ENCODE results near the gene EID3.

The EID3 gene

DNA sequence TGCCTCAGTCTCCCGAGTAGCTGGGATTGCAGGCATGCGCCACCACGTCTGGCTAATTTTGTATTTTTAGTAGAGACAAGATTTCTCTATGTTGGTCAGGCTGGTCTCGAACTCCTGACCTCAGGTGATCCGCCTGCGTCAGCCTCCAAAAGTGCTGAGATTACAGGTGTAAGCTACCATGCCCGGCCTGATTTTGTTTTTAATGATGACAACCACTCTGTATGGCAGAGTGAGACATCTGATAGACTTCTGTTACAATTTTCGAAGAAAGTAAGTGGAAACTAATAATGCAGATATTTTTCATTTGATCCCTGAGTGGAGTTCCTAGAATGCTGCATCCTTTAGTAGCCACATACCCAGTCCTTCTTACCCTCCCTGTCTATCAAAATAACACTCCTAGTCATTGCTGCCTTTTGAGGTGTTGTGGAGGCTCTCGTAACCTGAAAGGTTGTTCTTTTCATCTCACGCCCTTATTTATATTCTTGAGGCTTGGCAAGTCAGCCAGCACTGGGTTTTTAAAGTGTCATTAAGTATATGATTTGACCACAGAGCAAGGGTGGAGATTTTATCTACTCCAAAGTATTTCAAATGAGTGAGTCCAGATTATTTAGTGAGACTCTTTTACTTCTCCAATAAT lies 5.9 kb upstream of the EID3 start:
- peaks cover 53% of the 10 kb centered on the region for H3K4me1 Mint-ChIP-seq
- H3K4me3 Mint-ChIP-seq: no peak overlapping the region
- no peaks in the 10 kb centered on the region for H3K9me3 Mint-ChIP-seq
- H3K36me3 Mint-ChIP-seq: peaks cover 18% of the 10 kb centered on the region
- H3K27me3 Mint-ChIP-seq: no peaks in the 10 kb centered on the region
- peak overlapping the region; percentile 12 for H3K27ac Mint-ChIP-seq

DNA sequence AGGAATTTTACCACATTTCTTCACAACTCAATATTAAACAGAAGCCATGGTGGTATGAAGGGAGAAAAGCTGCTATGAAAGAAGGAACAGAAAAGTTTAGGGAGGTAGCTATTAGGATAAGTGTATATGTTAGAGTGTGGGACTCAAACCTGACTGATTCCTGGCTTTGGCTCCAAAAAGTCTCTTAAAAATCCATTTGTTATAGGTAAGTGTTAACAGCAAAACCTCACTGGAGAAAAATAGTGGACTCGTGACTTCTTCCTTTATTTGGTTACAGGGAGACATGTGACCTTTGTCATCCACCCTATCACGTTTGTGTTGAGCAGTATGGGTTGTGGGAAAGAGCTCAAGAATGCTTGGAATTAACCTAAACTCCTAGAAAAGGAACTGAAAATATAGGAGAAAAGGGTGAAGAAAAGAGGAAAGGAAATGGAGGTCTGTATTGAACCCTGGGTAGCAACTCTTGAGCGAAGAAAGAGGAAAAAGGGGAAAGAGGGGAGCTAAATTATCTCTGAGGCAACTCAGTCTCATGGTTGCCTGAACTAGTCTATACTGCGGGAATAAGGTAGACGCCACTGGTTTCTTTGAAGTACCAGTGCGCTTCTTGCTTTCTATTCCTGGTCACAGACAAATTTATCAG lies 3.6 kb upstream of the EID3 start:
- H3K4me3 Mint-ChIP-seq: no peak overlapping the region
- no peaks in the 10 kb centered on the region for H3K9me3 Mint-ChIP-seq
- H3K4me1 Mint-ChIP-seq: peaks cover 61% of the 10 kb centered on the region
- H3K27ac Mint-ChIP-seq: no peak overlapping the region
- peaks cover 22% of the 10 kb centered on the region for H3K36me3 Mint-ChIP-seq
- no peaks in the 10 kb centered on the region for H3K27me3 Mint-ChIP-seq

DNA sequence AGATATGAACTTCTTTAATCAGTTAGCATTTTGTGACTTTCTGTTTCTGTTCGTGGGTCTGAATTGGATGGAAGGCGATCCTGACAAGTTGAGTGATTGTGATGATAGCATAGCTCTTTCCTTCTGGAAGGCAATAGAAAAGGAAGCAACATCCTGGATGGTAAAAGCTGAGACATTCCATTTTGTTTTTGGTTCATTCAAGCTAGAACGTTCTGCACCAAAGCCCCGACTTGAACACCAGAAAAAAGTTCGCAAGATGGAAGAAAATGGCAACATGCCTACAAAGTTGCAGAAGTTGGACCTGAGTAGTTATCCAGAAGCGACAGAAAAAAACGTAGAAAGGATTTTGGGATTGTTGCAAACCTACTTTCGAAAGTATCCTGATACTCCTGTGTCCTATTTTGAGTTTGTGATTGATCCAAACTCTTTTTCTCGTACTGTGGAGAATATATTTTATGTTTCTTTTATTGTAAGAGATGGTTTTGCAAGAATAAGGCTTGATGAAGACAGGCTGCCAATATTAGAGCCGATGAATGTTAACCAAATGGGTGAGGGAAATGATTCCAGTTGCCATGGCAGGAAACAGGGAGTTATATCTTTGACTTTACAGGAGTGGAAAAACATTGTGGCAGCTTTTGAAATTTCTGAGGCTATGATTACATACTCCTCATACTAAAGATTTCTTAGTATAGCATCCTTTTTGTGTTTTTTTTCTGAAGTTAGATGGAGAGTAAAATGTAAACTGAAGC lies 896 bp downstream of the EID3 start:
- Mint-ChIP-seq H3K27ac (peak overlapping the region; percentile 97), H3K4me3 (peak overlapping the region; percentile 92), H3K36me3 (peaks cover 17% of the 10 kb centered on the region), H3K9me3 (no peaks in the 10 kb centered on the region), H3K27me3 (no peaks in the 10 kb centered on the region), H3K4me1 (peaks cover 74% of the 10 kb centered on the region)

DNA sequence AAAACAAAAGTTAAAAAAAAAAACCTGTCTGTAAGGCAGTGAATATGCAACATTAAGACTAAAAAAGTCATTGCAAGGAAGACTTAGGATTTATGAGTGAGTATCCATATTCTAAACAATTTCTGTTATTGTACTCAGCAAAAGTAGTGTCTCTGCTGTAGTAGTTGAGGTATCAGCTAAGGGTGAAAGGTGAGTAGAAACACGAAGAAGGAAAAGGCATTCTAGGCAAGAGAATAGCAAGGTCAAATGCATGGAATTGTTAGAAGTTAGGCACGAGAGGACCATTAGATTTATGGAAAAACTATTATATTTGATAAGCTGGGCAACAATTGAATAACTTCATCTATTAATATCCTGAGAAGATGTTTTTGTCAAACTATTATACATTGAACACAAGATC lies 1.8 kb downstream of the EID3 start:
- no peak overlapping the region for H3K27ac Mint-ChIP-seq

DNA sequence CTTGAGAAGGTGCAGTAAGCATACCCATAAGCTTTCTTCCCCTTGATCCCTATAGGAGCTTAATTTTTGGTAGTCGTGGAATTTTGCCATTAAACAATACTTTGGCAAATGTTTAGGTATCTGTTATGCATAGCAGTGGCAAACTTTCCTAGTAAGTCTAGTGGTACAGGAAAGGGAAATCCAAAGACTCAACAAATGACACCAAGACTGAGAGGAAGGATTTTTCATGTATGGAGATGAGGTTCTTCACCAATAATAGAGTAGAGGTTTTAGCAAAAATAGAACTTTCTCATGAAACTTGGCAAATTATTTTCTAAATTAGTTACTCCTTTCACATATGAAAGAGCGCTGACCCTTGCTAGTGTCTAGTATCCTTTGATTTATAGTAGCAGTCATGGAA lies 2.8 kb downstream of the EID3 start:
- Mint-ChIP-seq H3K9me3 (no peaks in the 10 kb centered on the region), H3K4me1 (peaks cover 69% of the 10 kb centered on the region), H3K36me3 (peaks cover 17% of the 10 kb centered on the region), H3K4me3 (no peak overlapping the region), H3K27ac (no peak overlapping the region), H3K27me3 (no peaks in the 10 kb centered on the region)

More for the DNA sequence above, 1.8 kb downstream of the EID3 start:
- peak overlapping the region; percentile 92 for H3K4me3 Mint-ChIP-seq
- peaks cover 17% of the 10 kb centered on the region for H3K36me3 Mint-ChIP-seq
- H3K4me1 Mint-ChIP-seq: peaks cover 73% of the 10 kb centered on the region
- H3K27me3 Mint-ChIP-seq: no peaks in the 10 kb centered on the region
- H3K9me3 Mint-ChIP-seq: no peaks in the 10 kb centered on the region

DNA sequence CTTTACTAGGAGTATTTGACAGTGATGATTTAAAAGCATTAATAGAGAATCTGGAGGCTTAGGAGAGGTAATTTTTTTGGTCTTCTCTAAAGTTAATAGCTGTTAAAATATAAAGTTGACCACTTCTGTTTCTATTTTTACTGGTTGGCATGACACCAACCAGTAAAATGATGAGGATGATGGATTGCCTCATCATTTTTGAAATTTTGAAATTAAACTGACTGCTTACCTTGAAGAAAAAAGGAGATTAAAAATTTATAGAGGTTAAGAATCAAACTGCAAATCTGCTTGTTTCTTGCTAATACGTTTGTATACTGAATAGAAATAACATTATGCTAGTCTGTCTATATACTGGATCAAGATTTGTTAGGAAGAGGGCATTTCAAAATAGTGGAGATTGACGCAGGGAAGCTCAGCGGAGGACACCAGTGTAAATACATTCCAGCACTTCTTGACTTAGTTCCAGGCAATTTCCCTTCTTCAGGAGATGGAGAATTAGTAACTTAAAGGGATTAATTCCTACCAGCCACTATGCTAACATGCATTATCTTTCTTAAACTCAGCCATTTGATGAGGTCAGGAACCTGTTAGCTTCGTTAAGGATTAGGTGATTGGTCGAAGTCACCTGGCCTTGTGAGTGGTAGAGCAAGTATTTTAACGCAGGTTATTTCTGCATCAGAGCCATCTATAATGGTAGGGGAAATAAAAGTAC lies 3.6 kb downstream of the EID3 start:
- H3K36me3 Mint-ChIP-seq: peaks cover 18% of the 10 kb centered on the region
- no peaks in the 10 kb centered on the region for H3K27me3 Mint-ChIP-seq
- no peaks in the 10 kb centered on the region for H3K9me3 Mint-ChIP-seq
- H3K4me1 Mint-ChIP-seq: peaks cover 62% of the 10 kb centered on the region
- H3K27ac Mint-ChIP-seq: no peak overlapping the region
- H3K4me3 Mint-ChIP-seq: no peak overlapping the region

DNA sequence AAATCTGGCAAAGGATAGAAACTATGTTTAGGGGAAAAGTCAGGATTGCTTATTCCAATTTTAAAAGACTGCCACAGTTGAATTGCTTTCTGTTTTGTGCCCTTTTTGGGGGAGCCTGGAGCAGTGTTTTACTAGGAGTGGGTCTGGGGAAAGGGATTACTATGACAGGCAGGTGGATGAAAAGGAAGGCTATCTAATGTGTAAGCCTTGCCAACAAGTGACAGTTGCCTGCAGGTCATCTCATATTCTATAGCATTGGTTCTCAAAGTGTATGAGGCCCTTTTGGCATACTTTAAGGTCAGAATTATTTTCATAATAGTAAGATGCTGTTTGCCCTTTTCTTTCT lies 4.1 kb downstream of the EID3 start:
- Mint-ChIP-seq H3K9me3 (no peaks in the 10 kb centered on the region), H3K4me1 (peaks cover 60% of the 10 kb centered on the region), H3K27ac (no peak overlapping the region), H3K36me3 (peaks cover 19% of the 10 kb centered on the region), H3K4me3 (no peak overlapping the region), H3K27me3 (no peaks in the 10 kb centered on the region)

DNA sequence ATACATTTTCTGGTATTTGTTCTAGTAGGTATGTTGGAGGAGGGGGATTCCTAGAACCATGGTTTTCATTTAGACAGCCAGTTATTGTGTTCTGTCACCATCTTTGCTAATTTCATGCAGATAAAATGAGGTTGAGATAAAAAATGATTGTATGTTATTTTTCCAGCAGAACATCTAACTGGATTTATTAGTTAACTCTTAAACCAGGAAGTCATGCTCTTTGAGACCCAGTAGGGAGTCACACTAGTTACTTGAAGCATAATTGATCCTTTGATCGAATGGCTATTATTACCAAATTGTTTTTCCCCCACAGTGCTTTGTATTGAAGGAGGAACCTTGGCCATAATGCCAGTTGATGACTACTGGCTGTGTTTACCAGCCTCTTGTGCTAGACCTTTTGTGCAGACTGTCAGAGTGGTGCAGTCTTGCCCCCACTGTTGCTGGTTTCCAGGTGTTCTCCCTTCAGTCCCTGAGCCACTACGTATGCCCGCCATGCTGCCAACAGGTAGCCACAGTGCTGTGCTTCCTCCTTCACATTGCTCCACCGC lies 6.0 kb downstream of the EID3 start:
- Mint-ChIP-seq H3K4me3 (no peak overlapping the region), H3K27me3 (no peaks in the 10 kb centered on the region), H3K9me3 (no peaks in the 10 kb centered on the region), H3K27ac (peak overlapping the region; percentile 51), H3K4me1 (peaks cover 46% of the 10 kb centered on the region), H3K36me3 (peaks cover 20% of the 10 kb centered on the region)

DNA sequence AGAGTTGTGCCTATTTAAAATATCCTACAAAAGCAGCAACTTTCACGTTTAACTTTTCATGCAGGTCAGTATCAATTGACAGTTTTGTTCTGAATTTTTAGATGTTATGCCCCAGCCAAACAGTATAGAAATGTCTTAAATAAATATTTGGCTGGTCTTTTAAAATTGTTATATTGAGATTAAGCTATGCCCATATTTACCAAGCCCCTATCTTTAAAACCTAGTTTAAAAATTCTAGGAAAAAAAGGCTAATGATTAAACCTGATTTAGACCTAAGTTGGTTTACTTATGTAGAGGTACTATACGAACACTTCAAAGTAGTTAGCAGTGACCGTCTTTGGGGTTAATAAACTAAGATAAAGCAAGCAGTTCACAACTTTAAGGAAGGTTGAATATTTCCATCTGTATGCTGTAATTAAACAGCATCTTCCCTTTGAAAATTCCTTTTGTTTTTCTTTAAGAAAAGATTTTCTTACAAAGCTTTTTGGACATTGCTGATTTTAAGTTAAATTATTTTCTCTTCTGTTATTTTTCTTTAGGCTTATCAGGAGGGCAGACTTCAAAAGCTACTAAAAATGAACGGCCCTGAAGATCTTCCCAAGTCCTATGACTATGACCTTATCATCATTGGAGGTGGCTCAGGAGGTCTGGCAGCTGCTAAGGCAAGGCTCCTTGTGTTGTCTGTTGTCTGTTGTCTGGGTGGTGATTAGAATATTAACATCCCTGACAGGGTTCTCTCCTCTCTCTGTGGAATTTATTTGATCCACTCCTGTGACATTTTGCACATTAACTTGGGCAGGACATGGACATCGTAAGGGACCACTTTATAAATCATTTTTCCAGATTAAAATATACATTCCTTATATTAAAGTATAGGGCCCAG lies 7.5 kb downstream of the EID3 start:
- Mint-ChIP-seq H3K27ac (no peak overlapping the region), H3K4me3 (no peak overlapping the region), H3K36me3 (peaks cover 19% of the 10 kb centered on the region), H3K27me3 (no peaks in the 10 kb centered on the region), H3K4me1 (peaks cover 31% of the 10 kb centered on the region), H3K9me3 (no peaks in the 10 kb centered on the region)

DNA sequence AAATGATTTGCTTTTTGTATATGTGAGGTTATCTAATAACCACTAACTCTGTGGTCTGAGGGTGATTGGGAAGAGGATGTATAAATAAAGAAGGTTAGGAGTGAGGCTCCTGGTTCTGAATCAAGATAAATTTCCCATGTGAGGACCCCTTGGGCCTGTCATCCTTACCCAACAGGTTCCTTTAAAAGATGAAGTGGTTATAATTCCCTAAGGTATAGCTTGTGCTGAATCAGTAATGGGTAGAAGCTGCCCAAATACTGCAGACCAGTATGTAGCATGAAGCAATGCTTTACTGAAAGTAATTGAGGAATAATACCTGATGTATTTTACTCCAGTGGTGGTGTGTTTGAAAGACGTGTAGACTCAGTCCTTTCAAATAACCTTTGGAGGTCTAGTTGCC lies 8.7 kb downstream of the EID3 start:
- Mint-ChIP-seq H3K9me3 (no peaks in the 10 kb centered on the region), H3K4me1 (peaks cover 19% of the 10 kb centered on the region), H3K27me3 (no peaks in the 10 kb centered on the region), H3K36me3 (peaks cover 20% of the 10 kb centered on the region), H3K27ac (no peak overlapping the region), H3K4me3 (no peak overlapping the region)

DNA sequence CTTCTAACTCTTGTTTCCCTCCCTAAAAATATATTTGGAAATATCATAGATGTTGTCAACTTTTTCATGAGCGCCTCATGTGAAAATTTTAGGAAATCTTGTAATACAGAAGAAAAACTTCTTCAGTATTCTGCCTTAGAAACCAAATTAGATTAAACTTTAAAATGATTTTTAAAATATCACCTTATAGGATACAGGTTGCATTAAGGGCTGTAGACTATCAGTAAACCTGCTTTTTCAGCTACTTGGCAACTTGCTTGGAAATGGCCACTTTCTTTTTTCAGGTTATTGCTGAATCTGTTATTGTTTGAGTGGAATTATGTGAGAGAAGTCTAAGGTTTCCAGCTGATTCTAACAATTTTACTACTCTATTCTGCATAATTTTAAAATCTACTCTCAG lies 9.1 kb downstream of the EID3 start:
- Mint-ChIP-seq H3K27me3 (no peaks in the 10 kb centered on the region), H3K36me3 (peaks cover 20% of the 10 kb centered on the region), H3K27ac (no peak overlapping the region), H3K9me3 (no peaks in the 10 kb centered on the region), H3K4me3 (no peak overlapping the region), H3K4me1 (peaks cover 14% of the 10 kb centered on the region)

DNA sequence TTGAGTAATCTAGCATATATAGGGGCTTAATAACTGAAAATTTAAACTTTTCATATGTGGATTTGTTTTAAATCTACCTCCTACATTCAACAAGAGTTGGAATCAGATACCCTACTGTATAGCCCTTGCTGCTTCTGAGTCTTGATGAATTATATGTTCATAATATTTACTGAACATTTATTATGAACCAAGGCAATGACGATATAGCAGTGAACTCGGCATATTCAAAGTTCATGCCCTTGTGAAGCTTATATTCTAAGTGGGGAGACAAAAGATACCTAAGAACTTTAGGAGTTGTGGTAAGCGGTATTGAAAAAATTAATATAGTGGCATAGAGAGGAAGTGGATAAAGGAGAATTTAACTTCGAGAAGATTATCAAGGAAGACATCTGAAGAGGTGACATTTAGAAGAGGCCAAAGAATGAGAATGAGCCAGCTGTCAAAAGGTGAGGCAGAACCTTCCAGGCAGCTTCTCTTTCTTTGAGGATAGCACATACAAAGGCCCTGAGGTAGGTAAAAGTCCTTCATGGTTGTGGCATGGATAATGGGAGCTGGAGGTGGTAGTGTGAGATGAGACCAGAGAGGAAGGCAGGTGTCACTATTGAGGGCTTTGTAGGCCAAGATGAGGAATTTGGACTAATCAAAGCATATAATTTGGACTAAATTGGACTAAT lies 10.2 kb downstream of the EID3 start:
- H3K4me1 Mint-ChIP-seq: peaks cover 13% of the 10 kb centered on the region
- H3K36me3 Mint-ChIP-seq: peaks cover 22% of the 10 kb centered on the region

DNA sequence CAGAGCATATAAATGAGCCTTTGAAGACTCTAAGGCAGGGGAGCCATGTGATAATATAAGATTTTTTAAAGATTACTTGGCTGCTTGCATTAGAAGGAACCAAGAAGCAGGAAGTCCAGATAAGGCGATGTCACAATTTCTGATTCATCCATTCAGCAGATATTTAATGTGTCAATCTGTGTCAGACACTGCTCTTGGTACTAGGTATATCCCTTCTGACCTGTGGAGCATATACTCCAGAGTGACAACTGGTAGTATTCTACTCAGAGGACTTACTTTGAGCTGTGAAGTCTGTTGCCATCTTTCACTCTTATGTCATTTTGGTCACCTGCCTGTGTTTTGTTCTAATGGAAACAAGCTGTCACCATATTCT lies 10.7 kb downstream of the EID3 start:
- peaks cover 23% of the 10 kb centered on the region for H3K36me3 Mint-ChIP-seq
- H3K27ac Mint-ChIP-seq: no peak overlapping the region
- H3K4me3 Mint-ChIP-seq: no peak overlapping the region

More for the DNA sequence above, 10.2 kb downstream of the EID3 start:
- no peak overlapping the region for H3K4me3 Mint-ChIP-seq
- H3K27ac Mint-ChIP-seq: no peak overlapping the region
- H3K9me3 Mint-ChIP-seq: no peaks in the 10 kb centered on the region
- H3K27me3 Mint-ChIP-seq: no peaks in the 10 kb centered on the region

DNA sequence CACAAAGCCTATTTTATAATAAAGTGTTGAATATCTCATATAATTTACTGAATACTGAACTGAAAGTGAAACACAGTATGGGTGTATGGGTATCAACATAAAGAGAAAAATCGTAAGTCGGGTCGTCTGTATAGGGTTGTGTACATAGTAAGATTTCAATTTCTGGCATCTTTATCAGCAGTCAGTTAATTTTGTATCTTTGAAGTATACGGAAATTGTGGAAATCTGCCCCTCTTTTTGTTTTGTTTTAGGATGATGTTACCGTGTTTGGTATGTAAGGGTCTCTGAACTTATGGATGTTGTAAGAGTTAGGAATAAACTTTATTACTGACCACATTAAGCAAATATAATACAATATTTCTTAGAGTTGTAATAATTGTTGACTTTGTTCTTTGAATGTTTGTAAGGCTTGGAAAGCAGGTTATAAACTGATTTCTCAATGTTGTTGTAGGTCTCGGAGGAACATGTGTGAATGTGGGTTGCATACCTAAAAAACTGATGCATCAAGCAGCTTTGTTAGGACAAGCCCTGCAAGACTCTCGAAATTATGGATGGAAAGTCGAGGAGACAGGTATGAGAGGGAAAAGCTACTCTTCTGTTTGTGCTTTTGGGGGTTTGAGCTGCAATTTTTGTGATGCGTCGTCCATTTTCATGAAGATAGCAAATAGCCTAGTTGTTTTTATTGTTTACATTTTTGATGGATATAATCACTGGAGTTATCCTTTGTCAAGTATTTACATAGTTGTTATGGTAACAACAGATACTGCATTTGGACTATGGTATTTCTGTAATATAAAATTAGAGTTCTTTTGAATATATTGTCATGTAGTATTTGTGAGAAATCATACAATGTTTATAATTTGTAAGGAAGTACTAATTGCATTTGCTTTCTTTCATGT lies 12.0 kb downstream of the EID3 start:
- Mint-ChIP-seq H3K27ac (no peak overlapping the region), H3K36me3 (peaks cover 23% of the 10 kb centered on the region), H3K4me1 (peaks cover 4% of the 10 kb centered on the region), H3K9me3 (no peaks in the 10 kb centered on the region), H3K4me3 (no peak overlapping the region), H3K27me3 (no peaks in the 10 kb centered on the region)

More for the DNA sequence above, 10.7 kb downstream of the EID3 start:
- Mint-ChIP-seq H3K27me3 (no peaks in the 10 kb centered on the region), H3K4me1 (peaks cover 11% of the 10 kb centered on the region), H3K9me3 (no peaks in the 10 kb centered on the region)
